GM19468 (cell line): Measurements from ENCODE around the gene C5orf52.
A peak's percentile ranks its signal among the peaks of the same experiment; 100 is the strongest.

Experiments used
- ATAC-seq: cut with Tn5 transposase; IDR thresholded peaks from one replicate; pipeline ENCODE4 v1.9.1; 2021; ENCODE audit warnings: mild to moderate bottlenecking, moderate library complexity, moderate number of reproducible peaks; ENCODE audit not compliant: unreplicated experiment; ENCODE audit errors: extremely low read depth

Gene C5orf52

GRCh38 chr5:157670662-157671591 is at the start of gene C5orf52:
Gene C5orf52 (plus strand): TSS chr5:157671533. CDS start chr5:157671615, 82 bp downstream.
- no peak for ATAC-seq

GRCh38 chr5:157624144-157624543 is 47.2 kb upstream of the C5orf52 start:
- no peak for ATAC-seq

- ATAC-seq = no peak
These were observed 44.5 kb upstream of the C5orf52 start for GRCh38 chr5:157626831-157627230.

GRCh38 chr5:157630341-157630740 is 41.0 kb upstream of the C5orf52 start:
- ATAC-seq = no peak

- no peak for ATAC-seq
These were observed 30.8 kb upstream of the C5orf52 start for GRCh38 chr5:157640406-157641066.

- ATAC-seq = no peak
These were observed 22.9 kb upstream of the C5orf52 start for GRCh38 chr5:157648275-157648990.

- no peak for ATAC-seq
These were observed 22.2 kb upstream of the C5orf52 start for GRCh38 chr5:157649101-157649500.

- ATAC-seq = no peak
These were observed 20.2 kb upstream of the C5orf52 start for GRCh38 chr5:157650991-157651611.

- peak; percentile 32 for ATAC-seq
These were observed 19.5 kb upstream of the C5orf52 start for GRCh38 chr5:157651623-157652376.

- ATAC-seq = no peak
These were observed 19.0 kb upstream of the C5orf52 start, which contains the start of gene SOX30 for GRCh38 chr5:157652377-157652692. Gene SOX30 (minus strand): TSS chr5:157652438. CDS start chr5:157652078, 360 bp downstream.

- ATAC-seq = no peak
These were observed 13.8 kb upstream of the C5orf52 start for GRCh38 chr5:157657516-157657915.

- no peak for ATAC-seq
These were observed 12.4 kb upstream of the C5orf52 start for GRCh38 chr5:157658893-157659292.

- ATAC-seq = no peak
These were observed 11.3 kb upstream of the C5orf52 start for GRCh38 chr5:157659868-157660660.

GRCh38 chr5:157665467-157666070 is 5.8 kb upstream of the C5orf52 start:
- no peak for ATAC-seq

- ATAC-seq = no peak
These were observed 3.0 kb upstream of the C5orf52 start for GRCh38 chr5:157668356-157668755.

GRCh38 chr5:157669701-157670097 is 1.6 kb upstream of the C5orf52 start:
- ATAC-seq = no peak

- no peak for ATAC-seq
These were observed 428 bp downstream of the C5orf52 start for GRCh38 chr5:157671592-157672330.

- ATAC-seq = no peak
These were observed 1.6 kb downstream of the C5orf52 start for GRCh38 chr5:157672976-157673375.
